KBM-7 (cell line): Measurements from ENCODE around the gene PQBP1.
A peak's percentile ranks its signal among the peaks of the same experiment; 100 is the strongest.

Source experiments
- DNase-seq: peaks from one replicate; pipeline ENCODE4 v3.0.0-alpha.2; 2015
- in situ Hi-C: fragments of 300-500 bp; cut with MboI; formaldehyde crosslinking; loops from 2 replicates; pipeline ENCODE4 v1.14.3; 2020; ENCODE audit warnings: low sequenced_read_pairs, low pct_unique_long_range_greater_than_20kb, mixed read lengths

The PQBP1 gene

GRCh38 chrX:48945517-48946348, 48.0 kb downstream of the PQBP1 start:
- in situ Hi-C loops, result no loop called here

GRCh38 chrX:48948589-48948988, 50.9 kb downstream of the PQBP1 start:
- DNase-seq, result no peak
- in situ Hi-C loops, result no loop called here

More at GRCh38 chrX:48945517-48946348, 48.0 kb downstream of the PQBP1 start:
- peak; percentile 67 for DNase-seq
